Nephron progenitor cell (in vitro differentiated cells): ENCODE measurements around the gene KRT38.

Experiments used
- DNase-seq: peaks from one replicate; pipeline ENCODE4 v3.0.0; 2021
- H3K27ac Mint-ChIP-seq: 2 replicates; pipeline ENCODE4 v1.8.0; 2021; ENCODE audit warnings: mild to moderate bottlenecking, moderate library complexity, mixed read lengths
- H3K27me3 Mint-ChIP-seq: 2 replicates; pipeline ENCODE4 v1.8.0; 2021; ENCODE audit warnings: mild to moderate bottlenecking, low read depth, mixed read lengths; ENCODE audit not compliant: poor library complexity
- H3K36me3 Mint-ChIP-seq: 2 replicates; pipeline ENCODE4 v1.8.0; 2021; ENCODE audit warnings: low read depth, mixed read lengths
- H3K4me1 Mint-ChIP-seq: 2 replicates; pipeline ENCODE4 v1.8.0; 2021; ENCODE audit warnings: mixed read lengths
- H3K4me3 Mint-ChIP-seq: 2 replicates; pipeline ENCODE4 v1.8.0; 2021; ENCODE audit warnings: mild to moderate bottlenecking, moderate library complexity, mixed read lengths
- H3K9me3 Mint-ChIP-seq: 2 replicates; pipeline ENCODE4 v1.8.0; 2021; ENCODE audit warnings: mild to moderate bottlenecking, moderate library complexity, mixed read lengths
- CTCF ChIP-seq: fragments of 200-600 bp; sonication (generic); IDR thresholded peaks from 2 replicates; pipeline ENCODE4 v1.5.0; 2021; ENCODE audit warnings: antibody characterized with exemption

KRT38 gene

GRCh38 chr17:41440531-41441033 lies at the start of gene KRT38:
KRT38 (minus strand) TSS chr17:41440983; CDS start chr17:41440921, 62 bp downstream.
- peaks cover 4% of the 10 kb centered on the region for H3K27me3 Mint-ChIP-seq
- TF ChIP-seq CTCF: no peak
- no peak for DNase-seq
- no peaks in the 10 kb centered on the region for H3K4me1 Mint-ChIP-seq
- H3K4me3 Mint-ChIP-seq: no peak within 1 kb of the TSS
- no peak within 1 kb of the TSS for H3K27ac Mint-ChIP-seq
- no peaks in the 10 kb centered on the region for H3K36me3 Mint-ChIP-seq
- H3K9me3 Mint-ChIP-seq: no peaks in the 10 kb centered on the region

GRCh38 chr17:41489531-41489930 lies 48.7 kb upstream of the KRT38 start, which contains the start of gene KRT36:
KRT36 (minus strand) TSS chr17:41489910; CDS start chr17:41489864, 46 bp downstream.
- Mint-ChIP-seq H3K4me3 (no peak within 1 kb of the TSS), H3K36me3 (no peaks in the 10 kb centered on the region), H3K4me1 (peaks cover 17% of the 10 kb centered on the region), H3K9me3 (no peaks in the 10 kb centered on the region), H3K27ac (no peak within 1 kb of the TSS), H3K27me3 (peaks cover 12% of the 10 kb centered on the region)
- TF ChIP-seq CTCF: no peak
- DNase-seq: no peak

- peak; percentile 28 for TF ChIP-seq CTCF
Observed at GRCh38 chr17:41486809-41487530, 46.2 kb upstream of the KRT38 start.

GRCh38 chr17:41486316-41486715 lies 45.5 kb upstream of the KRT38 start:
- no peak overlapping the region for H3K27ac Mint-ChIP-seq
- peaks cover 10% of the 10 kb centered on the region for H3K4me1 Mint-ChIP-seq
- DNase-seq: no peak
- H3K4me3 Mint-ChIP-seq: no peak overlapping the region
- H3K36me3 Mint-ChIP-seq: no peaks in the 10 kb centered on the region
- no peak for TF ChIP-seq CTCF
- peaks cover 12% of the 10 kb centered on the region for H3K27me3 Mint-ChIP-seq
- no peaks in the 10 kb centered on the region for H3K9me3 Mint-ChIP-seq

More at GRCh38 chr17:41486809-41487530, 46.2 kb upstream of the KRT38 start:
- DNase-seq: peak; percentile 52
- H3K9me3 Mint-ChIP-seq: no peaks in the 10 kb centered on the region
- peaks cover 10% of the 10 kb centered on the region for H3K4me1 Mint-ChIP-seq
- no peak overlapping the region for H3K4me3 Mint-ChIP-seq
- no peak overlapping the region for H3K27ac Mint-ChIP-seq
- H3K27me3 Mint-ChIP-seq: peaks cover 12% of the 10 kb centered on the region
- no peaks in the 10 kb centered on the region for H3K36me3 Mint-ChIP-seq

GRCh38 chr17:41484920-41485904 lies 44.4 kb upstream of the KRT38 start:
- no peaks in the 10 kb centered on the region for H3K36me3 Mint-ChIP-seq
- H3K4me1 Mint-ChIP-seq: peaks cover 4% of the 10 kb centered on the region
- peak overlapping the region; percentile 86 for H3K27ac Mint-ChIP-seq
- no peaks in the 10 kb centered on the region for H3K9me3 Mint-ChIP-seq
- H3K27me3 Mint-ChIP-seq: peaks cover 11% of the 10 kb centered on the region
- TF ChIP-seq CTCF: no peak
- no peak for DNase-seq
- H3K4me3 Mint-ChIP-seq: no peak overlapping the region
